Measurements from ENCODE around the gene CNTN6.

- TF ChIP-seq CTCF (IDR thresholded peaks at IDR 0.05) (no peak), POLR2A (IDR thresholded peaks at IDR 0.05) (no peak)
These were observed 37.0 kb upstream of the CNTN6 start for GRCh38 chr3:1055870-1056269.
